ENCODE measurements around the gene GCNA. TPM values are rescaled to one million over a fixed set of nuclear protein-coding genes. Genes with fewer than 3 reads are reported as not detected.

The GCNA gene
- polyA plus RNA-seq, 1 donor (not counting 4 experiments of a cell fraction or from before 2014, with no cell fraction given), result 1.2 TPM

DNA sequence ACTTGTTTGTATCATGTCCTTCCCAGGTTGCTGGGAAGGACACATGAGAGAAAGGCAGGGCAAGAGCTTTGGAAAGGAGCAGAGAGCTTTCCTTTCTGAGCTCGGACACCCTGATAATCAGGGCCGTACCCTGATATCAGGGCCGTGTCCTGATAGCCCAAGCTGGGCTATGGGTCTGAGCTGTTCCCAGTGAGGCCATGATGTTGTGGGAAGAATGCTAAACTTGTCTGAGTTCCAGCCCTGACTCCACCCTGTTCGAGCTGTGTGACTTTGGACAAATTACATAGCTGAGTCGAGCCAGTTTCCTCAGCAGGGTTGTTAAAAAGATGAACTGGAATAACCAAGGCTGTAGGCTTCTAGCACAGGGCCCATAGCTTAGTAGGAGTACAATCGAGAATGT, 43.4 kb downstream of the GCNA start:
- peaks cover 12% of the 10 kb centered on the region for H3K4me1 ChIP-seq (ENCODE audit: control insufficient read depth, extremely low read depth, insufficient read depth, low read length)
- H4K20me1 ChIP-seq (ENCODE audit: control insufficient read depth, extremely low read depth, insufficient read depth, low read length), result no peaks in the 10 kb centered on the region
- no peak overlapping the region for H3K27ac ChIP-seq (ENCODE audit: control insufficient read depth, insufficient read depth, low read length)
- no peaks in the 10 kb centered on the region for H3K79me2 ChIP-seq (ENCODE audit: control insufficient read depth, insufficient read depth, low read length)
- no peaks in the 10 kb centered on the region for H3K36me3 ChIP-seq (ENCODE audit: control insufficient read depth in 2 of 2, extremely low read depth in 1 of 2, insufficient read depth in 2 of 2, low read length in 2 of 2)
- no peaks in the 10 kb centered on the region for H3K27me3 ChIP-seq (ENCODE audit: control insufficient read depth, extremely low read depth, insufficient read depth, low read length)
- H3K9me3 ChIP-seq (ENCODE audit: control insufficient read depth, low read depth, low read length), result no peaks in the 10 kb centered on the region
- no peak overlapping the region for H3K4me2 ChIP-seq (ENCODE audit: control insufficient read depth, extremely low read depth, insufficient read depth, low read depth, low read length)
- no peak overlapping the region for H3K9ac ChIP-seq (ENCODE audit: control insufficient read depth, extremely low read depth, insufficient read depth, low read length)
- TF ChIP-seq EZH2 (IDR thresholded peaks at IDR 0.05; ENCODE audit: low read length), result no peak
- TF ChIP-seq, protein P1, sequence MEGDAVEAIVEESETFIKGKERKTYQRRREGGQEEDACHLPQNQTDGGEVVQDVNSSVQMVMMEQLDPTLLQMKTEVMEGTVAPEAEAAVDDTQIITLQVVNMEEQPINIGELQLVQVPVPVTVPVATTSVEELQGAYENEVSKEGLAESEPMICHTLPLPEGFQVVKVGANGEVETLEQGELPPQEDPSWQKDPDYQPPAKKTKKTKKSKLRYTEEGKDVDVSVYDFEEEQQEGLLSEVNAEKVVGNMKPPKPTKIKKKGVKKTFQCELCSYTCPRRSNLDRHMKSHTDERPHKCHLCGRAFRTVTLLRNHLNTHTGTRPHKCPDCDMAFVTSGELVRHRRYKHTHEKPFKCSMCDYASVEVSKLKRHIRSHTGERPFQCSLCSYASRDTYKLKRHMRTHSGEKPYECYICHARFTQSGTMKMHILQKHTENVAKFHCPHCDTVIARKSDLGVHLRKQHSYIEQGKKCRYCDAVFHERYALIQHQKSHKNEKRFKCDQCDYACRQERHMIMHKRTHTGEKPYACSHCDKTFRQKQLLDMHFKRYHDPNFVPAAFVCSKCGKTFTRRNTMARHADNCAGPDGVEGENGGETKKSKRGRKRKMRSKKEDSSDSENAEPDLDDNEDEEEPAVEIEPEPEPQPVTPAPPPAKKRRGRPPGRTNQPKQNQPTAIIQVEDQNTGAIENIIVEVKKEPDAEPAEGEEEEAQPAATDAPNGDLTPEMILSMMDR (optimal IDR thresholded peaks at IDR 0.05 in 1 of 3, IDR thresholded peaks at IDR 0.05 in 1 of 3, conservative IDR thresholded peaks at IDR 0.05 in 1 of 3; ENCODE audit: extremely low read depth in 1 of 3, insufficient read depth in 2 of 3, low read length in 3 of 3), result no peak
- no peaks in the 10 kb centered on the region for H3K9me1 ChIP-seq (ENCODE audit: control insufficient read depth, extremely low read depth, insufficient read depth, low read length)
- FAIRE-seq (no peak), DNase-seq (ENCODE audit: low read depth, low spot score) (no peak)
- H3K4me3 ChIP-seq (ENCODE audit: control insufficient read depth in 2 of 3, extremely low read depth in 1 of 3, insufficient read depth in 2 of 3, low read depth in 1 of 3, low read length in 3 of 3), result no peak overlapping the region
- dilution Hi-C loops (cut with MboI; ENCODE audit: extremely low pct_ligation_motif_present, low sequenced_read_pairs), result no loop called here
- no peak overlapping the region for H2AFZ ChIP-seq (ENCODE audit: control insufficient read depth, low read length)

DNA sequence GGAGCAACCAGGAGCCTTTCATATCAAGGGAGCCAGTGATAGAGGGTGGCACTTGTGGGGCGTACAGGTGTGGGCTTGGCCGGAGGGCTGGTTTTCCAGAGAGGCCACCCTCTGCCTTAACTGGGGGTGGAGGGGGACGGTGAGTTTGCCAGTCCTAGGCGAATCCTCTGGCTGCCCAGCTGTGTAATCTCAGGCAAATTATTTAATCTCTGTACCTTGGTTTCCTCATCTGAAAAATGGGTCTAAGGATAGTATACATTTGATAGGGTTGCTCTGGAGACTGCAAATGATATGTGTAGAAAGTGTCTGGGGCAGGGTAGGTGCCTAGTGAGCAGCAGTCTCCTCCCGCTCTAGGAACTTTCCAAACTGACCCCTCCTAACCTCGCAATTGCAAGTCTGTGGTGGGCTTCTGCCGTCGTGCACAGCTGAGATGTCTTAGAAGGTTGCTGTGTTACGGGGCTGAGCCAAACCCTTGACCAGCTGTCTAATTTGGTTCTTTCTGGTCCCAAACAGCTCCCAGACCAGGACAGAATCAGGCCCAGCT, 43.9 kb downstream of the GCNA start:
- TF ChIP-seq EZH2 (IDR thresholded peaks at IDR 0.05; ENCODE audit: low read length), result no peak
- TF ChIP-seq, protein P1 (optimal IDR thresholded peaks at IDR 0.05 in 1 of 3, IDR thresholded peaks at IDR 0.05 in 1 of 3, conservative IDR thresholded peaks at IDR 0.05 in 1 of 3; ENCODE audit: extremely low read depth in 1 of 3, insufficient read depth in 2 of 3, low read length in 3 of 3), result no peak
- H3K79me2 ChIP-seq (ENCODE audit: control insufficient read depth, insufficient read depth, low read length), result no peaks in the 10 kb centered on the region
- DNase-seq (ENCODE audit: low read depth, low spot score) (no peak), FAIRE-seq (no peak)
- H3K4me3 ChIP-seq (ENCODE audit: control insufficient read depth in 2 of 3, extremely low read depth in 1 of 3, insufficient read depth in 2 of 3, low read depth in 1 of 3, low read length in 3 of 3), result no peak overlapping the region
- no peak overlapping the region for H3K4me2 ChIP-seq (ENCODE audit: control insufficient read depth, extremely low read depth, insufficient read depth, low read depth, low read length)
- no peak overlapping the region for H3K27ac ChIP-seq (ENCODE audit: control insufficient read depth, insufficient read depth, low read length)
- H3K36me3 ChIP-seq (ENCODE audit: control insufficient read depth in 2 of 2, extremely low read depth in 1 of 2, insufficient read depth in 2 of 2, low read length in 2 of 2), result no peaks in the 10 kb centered on the region
- no peaks in the 10 kb centered on the region for H3K27me3 ChIP-seq (ENCODE audit: control insufficient read depth, extremely low read depth, insufficient read depth, low read length)
- no peaks in the 10 kb centered on the region for H4K20me1 ChIP-seq (ENCODE audit: control insufficient read depth, extremely low read depth, insufficient read depth, low read length)
- no peak overlapping the region for H3K9ac ChIP-seq (ENCODE audit: control insufficient read depth, extremely low read depth, insufficient read depth, low read length)
- H2AFZ ChIP-seq (ENCODE audit: control insufficient read depth, low read length), result no peak overlapping the region
- H3K9me1 ChIP-seq (ENCODE audit: control insufficient read depth, extremely low read depth, insufficient read depth, low read length), result no peaks in the 10 kb centered on the region
- dilution Hi-C loops (cut with MboI; ENCODE audit: extremely low pct_ligation_motif_present, low sequenced_read_pairs), result no loop called here
- no peaks in the 10 kb centered on the region for H3K9me3 ChIP-seq (ENCODE audit: control insufficient read depth, low read depth, low read length)
- H3K4me1 ChIP-seq (ENCODE audit: control insufficient read depth, extremely low read depth, insufficient read depth, low read length), result peaks cover 12% of the 10 kb centered on the region

Data from keratinocyte (primary cell).